Type B pancreatic cell (in vitro differentiated cells): ENCODE results near the gene SNAP47. TPM values are rescaled to one million over a fixed set of nuclear protein-coding genes. Genes with fewer than 3 reads are reported as not detected.

Source experiments
- DNase-seq: peaks from one replicate; pipeline ENCODE4 v3.0.0; 2021; ENCODE audit warnings: mixed read lengths; ENCODE audit not compliant: unreplicated experiment; ENCODE audit errors: extremely low spot score
- H3K27ac Mint-ChIP-seq: 2 replicates; pipeline ENCODE4 v1.8.0; 2021; ENCODE audit warnings: mild to moderate bottlenecking, mixed read lengths
- H3K27me3 Mint-ChIP-seq: 2 replicates; pipeline ENCODE4 v1.8.0; 2021; ENCODE audit warnings: mixed read lengths
- H3K36me3 Mint-ChIP-seq: 2 replicates; pipeline ENCODE4 v1.8.0; 2021; ENCODE audit warnings: mixed read lengths
- H3K4me1 Mint-ChIP-seq: one replicate; pipeline ENCODE4 v1.8.0; 2021; ENCODE audit warnings: mixed read lengths; ENCODE audit not compliant: unreplicated experiment
- H3K4me3 Mint-ChIP-seq: 2 replicates; pipeline ENCODE4 v1.8.0; 2021; ENCODE audit warnings: mild to moderate bottlenecking, mixed read lengths
- H3K9me3 Mint-ChIP-seq: 2 replicates; pipeline ENCODE4 v1.8.0; 2021; ENCODE audit warnings: mixed read lengths
- total RNA-seq: library from RNA; stranded (reverse); gene quantifications from 2 replicates; pipeline ENCODE4 v1.2.1, GENCODE V29; 2021; ENCODE audit warnings: low replicate concordance
- TF ChIP-seq, protein P1 (sequence below): fragments of 200-600 bp; sonication (generic); conservative IDR thresholded peaks from 2 replicates; pipeline ENCODE4 v1.5.0; 2021; ENCODE audit warnings: antibody characterized with exemption, mild to moderate bottlenecking

SNAP47 gene
- total RNA-seq, 1 donor from 2014 or later = 46.2 TPM

DNA sequence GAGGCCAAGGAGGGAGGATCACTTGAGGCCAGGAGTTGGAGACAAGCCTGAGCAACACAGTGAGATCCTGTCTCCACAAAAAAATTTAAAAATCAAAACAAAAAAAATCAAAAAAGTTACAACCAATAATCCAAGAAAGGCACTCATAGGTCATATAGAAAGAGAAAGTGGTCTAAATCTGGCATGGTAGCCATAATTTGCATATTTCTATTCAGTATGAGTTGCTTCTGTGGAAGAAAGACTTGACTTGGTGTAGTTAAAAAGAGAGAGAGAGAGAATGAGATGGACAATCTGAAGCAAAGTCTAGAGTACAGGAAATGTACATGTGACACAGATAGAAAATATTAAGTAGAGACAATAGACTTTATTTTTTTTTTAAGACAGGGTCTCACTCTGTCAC lies 22.6 kb upstream of the SNAP47 start:
- TF ChIP-seq, protein P1, sequence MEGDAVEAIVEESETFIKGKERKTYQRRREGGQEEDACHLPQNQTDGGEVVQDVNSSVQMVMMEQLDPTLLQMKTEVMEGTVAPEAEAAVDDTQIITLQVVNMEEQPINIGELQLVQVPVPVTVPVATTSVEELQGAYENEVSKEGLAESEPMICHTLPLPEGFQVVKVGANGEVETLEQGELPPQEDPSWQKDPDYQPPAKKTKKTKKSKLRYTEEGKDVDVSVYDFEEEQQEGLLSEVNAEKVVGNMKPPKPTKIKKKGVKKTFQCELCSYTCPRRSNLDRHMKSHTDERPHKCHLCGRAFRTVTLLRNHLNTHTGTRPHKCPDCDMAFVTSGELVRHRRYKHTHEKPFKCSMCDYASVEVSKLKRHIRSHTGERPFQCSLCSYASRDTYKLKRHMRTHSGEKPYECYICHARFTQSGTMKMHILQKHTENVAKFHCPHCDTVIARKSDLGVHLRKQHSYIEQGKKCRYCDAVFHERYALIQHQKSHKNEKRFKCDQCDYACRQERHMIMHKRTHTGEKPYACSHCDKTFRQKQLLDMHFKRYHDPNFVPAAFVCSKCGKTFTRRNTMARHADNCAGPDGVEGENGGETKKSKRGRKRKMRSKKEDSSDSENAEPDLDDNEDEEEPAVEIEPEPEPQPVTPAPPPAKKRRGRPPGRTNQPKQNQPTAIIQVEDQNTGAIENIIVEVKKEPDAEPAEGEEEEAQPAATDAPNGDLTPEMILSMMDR = no peak
- DNase-seq = no peak
- H3K4me1 Mint-ChIP-seq = no peaks in the 10 kb centered on the region
- H3K9me3 Mint-ChIP-seq = peaks cover 17% of the 10 kb centered on the region
- H3K4me3 Mint-ChIP-seq = no peak overlapping the region
- no peaks in the 10 kb centered on the region for H3K27me3 Mint-ChIP-seq
- H3K27ac Mint-ChIP-seq = no peak overlapping the region
- H3K36me3 Mint-ChIP-seq = no peaks in the 10 kb centered on the region

DNA sequence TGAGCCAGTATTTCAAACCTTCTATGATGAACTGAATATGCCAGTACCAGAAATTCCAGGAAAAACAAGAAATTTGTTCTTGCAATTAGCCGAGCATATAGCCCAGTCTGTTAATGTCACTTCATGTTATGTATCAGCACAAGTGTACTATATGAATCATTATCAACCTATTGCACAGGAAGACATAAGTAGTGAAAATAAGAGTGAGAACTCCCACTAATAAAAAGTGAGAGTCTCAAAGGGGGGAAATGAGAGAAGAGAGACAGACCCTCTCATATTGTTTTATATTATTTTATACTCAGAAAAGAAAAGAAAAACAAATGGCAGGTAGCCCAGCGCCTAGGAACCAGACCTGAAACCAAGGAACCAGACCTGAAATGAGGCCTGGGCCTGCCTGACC lies 16.3 kb upstream of the SNAP47 start:
- TF ChIP-seq, protein P1 = no peak
- Mint-ChIP-seq H3K4me3 (no peak overlapping the region), H3K27ac (no peak overlapping the region), H3K27me3 (no peaks in the 10 kb centered on the region), H3K36me3 (peaks cover 15% of the 10 kb centered on the region), H3K9me3 (peaks cover 44% of the 10 kb centered on the region), H3K4me1 (no peaks in the 10 kb centered on the region)
- DNase-seq = no peak

DNA sequence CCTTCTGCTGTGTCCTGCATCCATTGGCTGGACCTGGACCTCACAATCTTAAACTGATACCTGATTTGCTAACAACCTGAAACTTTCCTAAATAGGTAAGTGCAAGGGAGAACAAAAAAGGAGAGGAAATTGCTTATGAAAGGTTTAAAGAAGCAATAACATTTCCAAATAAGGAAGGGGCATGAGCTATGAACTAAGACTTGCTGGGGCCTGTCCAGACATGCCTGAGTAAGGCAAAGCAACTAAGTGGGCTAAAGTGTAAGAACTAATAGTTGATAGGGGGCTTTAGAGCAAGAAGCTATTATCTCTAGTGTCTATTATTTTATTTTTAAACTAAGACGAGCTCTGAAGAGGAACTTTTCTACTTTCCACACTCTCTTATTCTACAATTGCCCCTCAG lies 11.8 kb upstream of the SNAP47 start:
- peaks cover 8% of the 10 kb centered on the region for H3K4me1 Mint-ChIP-seq
- peaks cover 27% of the 10 kb centered on the region for H3K9me3 Mint-ChIP-seq
- peaks cover 15% of the 10 kb centered on the region for H3K36me3 Mint-ChIP-seq
- TF ChIP-seq, protein P1 = no peak
- peak overlapping the region; percentile 69 for H3K27ac Mint-ChIP-seq
- DNase-seq = no peak
- H3K4me3 Mint-ChIP-seq = no peak overlapping the region
- H3K27me3 Mint-ChIP-seq = peaks cover 3% of the 10 kb centered on the region

DNA sequence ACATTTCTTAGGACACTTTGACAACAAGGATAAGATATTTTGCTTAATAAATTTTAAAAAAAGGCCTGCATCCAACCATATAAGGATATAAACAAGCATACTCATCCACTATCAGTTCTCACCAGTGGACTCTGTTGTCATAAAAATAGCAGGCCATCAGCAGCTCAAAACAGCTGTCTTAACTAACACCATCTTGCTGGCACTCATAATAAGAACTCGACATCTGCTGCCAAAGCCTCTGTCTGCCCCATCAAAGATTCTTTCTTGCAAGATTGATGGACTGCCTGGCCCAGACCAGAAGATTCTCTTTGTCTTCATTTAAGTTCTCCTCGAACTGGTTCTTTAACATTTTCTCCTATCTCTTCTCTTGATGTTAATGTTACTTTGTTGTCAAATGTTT lies 10.2 kb upstream of the SNAP47 start:
- no peak overlapping the region for H3K4me3 Mint-ChIP-seq
- TF ChIP-seq, protein P1 = no peak

DNA sequence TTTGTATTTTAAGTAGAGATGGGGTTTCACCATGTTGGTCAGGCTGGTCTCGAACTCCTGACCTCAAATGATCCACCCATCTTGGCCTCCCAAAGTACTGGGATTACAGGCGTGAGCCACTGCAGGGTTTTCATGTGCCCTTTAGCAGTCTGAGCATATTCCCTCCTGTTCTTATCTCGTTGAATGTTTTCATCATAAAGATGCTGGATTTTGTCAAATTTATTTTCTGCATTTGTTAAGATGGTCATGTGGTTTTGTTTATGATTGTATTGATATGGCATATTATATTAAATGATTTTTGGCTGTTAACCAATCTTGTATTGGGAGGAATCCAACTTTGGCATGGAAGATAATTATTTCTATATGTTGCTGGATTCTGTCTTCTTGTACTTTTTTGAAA lies 8.9 kb upstream of the SNAP47 start:
- Mint-ChIP-seq H3K4me1 (peaks cover 17% of the 10 kb centered on the region), H3K4me3 (no peak overlapping the region)

More for the DNA sequence above, 10.2 kb upstream of the SNAP47 start:
- DNase-seq = no peak
- Mint-ChIP-seq H3K4me1 (peaks cover 12% of the 10 kb centered on the region), H3K27ac (no peak overlapping the region), H3K9me3 (peaks cover 18% of the 10 kb centered on the region), H3K36me3 (peaks cover 15% of the 10 kb centered on the region), H3K27me3 (peaks cover 3% of the 10 kb centered on the region)

More for the DNA sequence above, 8.9 kb upstream of the SNAP47 start:
- Mint-ChIP-seq H3K27ac (no peak overlapping the region), H3K9me3 (peaks cover 11% of the 10 kb centered on the region), H3K27me3 (peaks cover 3% of the 10 kb centered on the region), H3K36me3 (peaks cover 12% of the 10 kb centered on the region)
- TF ChIP-seq, protein P1 = no peak
- DNase-seq = no peak
